ENCODE data around the gene DCAF7. TPM values are rescaled to one million over a fixed set of nuclear protein-coding genes. Genes with fewer than 3 reads are reported as not detected.
A peak's percentile ranks its signal among the peaks of the same experiment; 100 is the strongest.

Gene DCAF7
- total and polyA plus RNA-seq, 4 donors, result 41.9 to 122 (median 80.2) TPM

- peak within 1 kb of the TSS; percentile 57 for H3K27ac ChIP-seq (ENCODE audit: low read depth, low read length)
- peak within 1 kb of the TSS; percentile 95 for H3K4me3 ChIP-seq (ENCODE audit: low read depth, low read length)
- H3K4me1 ChIP-seq (ENCODE audit: control insufficient read depth, insufficient read depth, low read length), result peaks cover 12% of the 10 kb centered on the region
- peaks cover 16% of the 10 kb centered on the region for H3K36me3 ChIP-seq (ENCODE audit: control insufficient read depth, insufficient read depth, low read length)
- peak; percentile 61 to 93 (median 72) for DNase-seq (ENCODE audit: low read depth in 4 of 6, low spot score in 6 of 6)
- H3K9me3 ChIP-seq (ENCODE audit: control insufficient read depth, insufficient read depth, low read length), result no peaks in the 10 kb centered on the region
- under 1% methylated on average over 61 of the region's 61 CpGs for WGBS (ENCODE audit: insufficient coverage)
- H3K27me3 ChIP-seq (ENCODE audit: control insufficient read depth, insufficient read depth, low read length), result no peaks in the 10 kb centered on the region
These were observed 50.5 kb downstream of the DCAF7 start, which contains the start of gene TACO1 for GRCh38 chr17:63600569-63601438. TACO1 (plus strand) TSS chr17:63600895; CDS start chr17:63601084, 189 bp downstream.

- Histone ChIP-seq H3K9me3 (ENCODE audit: control insufficient read depth, insufficient read depth, low read length) (no peaks in the 10 kb centered on the region), H3K36me3 (ENCODE audit: control insufficient read depth, insufficient read depth, low read length) (peaks cover 25% of the 10 kb centered on the region), H3K27me3 (ENCODE audit: control insufficient read depth, insufficient read depth, low read length) (no peaks in the 10 kb centered on the region), H3K4me1 (ENCODE audit: control insufficient read depth, insufficient read depth, low read length) (peaks cover 12% of the 10 kb centered on the region), H3K4me3 (ENCODE audit: low read depth, low read length) (peak overlapping the region; percentile 95), H3K27ac (ENCODE audit: low read depth, low read length) (no peak overlapping the region)
- WGBS (ENCODE audit: insufficient coverage), result 53% methylated on average over 4 of the region's 9 CpGs
- no peak for DNase-seq (ENCODE audit: low read depth in 4 of 6, low spot score in 6 of 6)
These were observed 51.4 kb downstream of the DCAF7 start for GRCh38 chr17:63601439-63602371.

GRCh38 chr17:63609816-63610573, 59.7 kb downstream of the DCAF7 start:
- Histone ChIP-seq H3K9me3 (ENCODE audit: control insufficient read depth, insufficient read depth, low read length) (no peaks in the 10 kb centered on the region), H3K4me3 (ENCODE audit: low read depth, low read length) (no peak overlapping the region), H3K27ac (ENCODE audit: low read depth, low read length) (no peak overlapping the region), H3K27me3 (ENCODE audit: control insufficient read depth, insufficient read depth, low read length) (no peaks in the 10 kb centered on the region), H3K4me1 (ENCODE audit: control insufficient read depth, insufficient read depth, low read length) (no peaks in the 10 kb centered on the region), H3K36me3 (ENCODE audit: control insufficient read depth, insufficient read depth, low read length) (peaks cover 46% of the 10 kb centered on the region)
- DNase-seq (ENCODE audit: low read depth in 4 of 6, low spot score in 6 of 6), result no peak
- WGBS (ENCODE audit: insufficient coverage), result 93% methylated on average over 2 of the region's 6 CpGs

GRCh38 chr17:63610854-63611253, 60.6 kb downstream of the DCAF7 start:
- Histone ChIP-seq H3K9me3 (ENCODE audit: control insufficient read depth, insufficient read depth, low read length) (no peaks in the 10 kb centered on the region), H3K4me3 (ENCODE audit: low read depth, low read length) (no peak overlapping the region), H3K36me3 (ENCODE audit: control insufficient read depth, insufficient read depth, low read length) (peaks cover 41% of the 10 kb centered on the region), H3K27ac (ENCODE audit: low read depth, low read length) (no peak overlapping the region), H3K27me3 (ENCODE audit: control insufficient read depth, insufficient read depth, low read length) (no peaks in the 10 kb centered on the region), H3K4me1 (ENCODE audit: control insufficient read depth, insufficient read depth, low read length) (no peaks in the 10 kb centered on the region)
- 91% methylated on average over 9 of the region's 10 CpGs for WGBS (ENCODE audit: insufficient coverage)
- no peak for DNase-seq (ENCODE audit: low read depth in 4 of 6, low spot score in 6 of 6)

GRCh38 chr17:63611354-63611753, 61.1 kb downstream of the DCAF7 start:
- Histone ChIP-seq H3K9me3 (ENCODE audit: control insufficient read depth, insufficient read depth, low read length) (no peaks in the 10 kb centered on the region), H3K27ac (ENCODE audit: low read depth, low read length) (no peak overlapping the region), H3K27me3 (ENCODE audit: control insufficient read depth, insufficient read depth, low read length) (no peaks in the 10 kb centered on the region), H3K4me3 (ENCODE audit: low read depth, low read length) (no peak overlapping the region), H3K36me3 (ENCODE audit: control insufficient read depth, insufficient read depth, low read length) (peaks cover 36% of the 10 kb centered on the region), H3K4me1 (ENCODE audit: control insufficient read depth, insufficient read depth, low read length) (no peaks in the 10 kb centered on the region)
- DNase-seq (ENCODE audit: low read depth in 4 of 6, low spot score in 6 of 6), result no peak
- 80% methylated on average over 1 of the region's 3 CpGs for WGBS (ENCODE audit: insufficient coverage)

- H3K27ac ChIP-seq (ENCODE audit: low read depth, low read length), result no peak overlapping the region
- WGBS (ENCODE audit: insufficient coverage), result 100% methylated on average over 1 of the region's 2 CpGs
- no peaks in the 10 kb centered on the region for H3K9me3 ChIP-seq (ENCODE audit: control insufficient read depth, insufficient read depth, low read length)
- H3K4me3 ChIP-seq (ENCODE audit: low read depth, low read length), result no peak overlapping the region
- H3K36me3 ChIP-seq (ENCODE audit: control insufficient read depth, insufficient read depth, low read length), result peaks cover 13% of the 10 kb centered on the region
- H3K27me3 ChIP-seq (ENCODE audit: control insufficient read depth, insufficient read depth, low read length), result no peaks in the 10 kb centered on the region
- no peaks in the 10 kb centered on the region for H3K4me1 ChIP-seq (ENCODE audit: control insufficient read depth, insufficient read depth, low read length)
- no peak for DNase-seq (ENCODE audit: low read depth in 4 of 6, low spot score in 6 of 6)
These were observed 63.4 kb downstream of the DCAF7 start for GRCh38 chr17:63613663-63614062.

GRCh38 chr17:63621229-63621683, 71.0 kb downstream of the DCAF7 start:
- Histone ChIP-seq H3K27ac (ENCODE audit: low read depth, low read length) (peak overlapping the region; percentile 89), H3K36me3 (ENCODE audit: control insufficient read depth, insufficient read depth, low read length) (no peaks in the 10 kb centered on the region), H3K9me3 (ENCODE audit: control insufficient read depth, insufficient read depth, low read length) (no peaks in the 10 kb centered on the region), H3K27me3 (ENCODE audit: control insufficient read depth, insufficient read depth, low read length) (no peaks in the 10 kb centered on the region), H3K4me1 (ENCODE audit: control insufficient read depth, insufficient read depth, low read length) (peaks cover 3% of the 10 kb centered on the region), H3K4me3 (ENCODE audit: low read depth, low read length) (peak overlapping the region; percentile 83)
- DNase-seq (ENCODE audit: low read depth in 4 of 6, low spot score in 6 of 6), result no peak
- 8% methylated on average over 7 of the region's 10 CpGs for WGBS (ENCODE audit: insufficient coverage)

- H3K9me3 ChIP-seq (ENCODE audit: control insufficient read depth, insufficient read depth, low read length), result no peaks in the 10 kb centered on the region
- peak within 1 kb of the TSS; percentile 91 for H3K27ac ChIP-seq (ENCODE audit: low read depth, low read length)
- no peaks in the 10 kb centered on the region for H3K27me3 ChIP-seq (ENCODE audit: control insufficient read depth, insufficient read depth, low read length)
- no peaks in the 10 kb centered on the region for H3K36me3 ChIP-seq (ENCODE audit: control insufficient read depth, insufficient read depth, low read length)
- peak; percentile 92 to 100 (median 100) for DNase-seq (ENCODE audit: low read depth in 4 of 6, low spot score in 6 of 6)
- WGBS (ENCODE audit: insufficient coverage), result under 1% methylated on average over 73 of the region's 75 CpGs
- H3K4me1 ChIP-seq (ENCODE audit: control insufficient read depth, insufficient read depth, low read length), result peaks cover 3% of the 10 kb centered on the region
- peak within 1 kb of the TSS; percentile 83 for H3K4me3 ChIP-seq (ENCODE audit: low read depth, low read length)
These were observed 71.7 kb downstream of the DCAF7 start, which contains the start of gene MAP3K3 for GRCh38 chr17:63621684-63622573. MAP3K3 (plus strand) TSS chr17:63622417; CDS start chr17:63622760, 343 bp downstream.

Data from spinal cord (tissue), 10 donors.